ENCODE results near the gene NECTIN3. TPM values are rescaled to one million over a fixed set of nuclear protein-coding genes. Genes with fewer than 3 reads are reported as not detected.

NECTIN3 gene
- total RNA-seq, 1 donor from 2014 or later: 36.0 TPM

- DNase-seq (ENCODE audit: extremely low read depth, low read depth, low spot score): no peak
These were observed 122.4 kb downstream of the NECTIN3 start for GRCh38 chr3:111194048-111194447.

GRCh38 chr3:111197485-111197884, 125.9 kb downstream of the NECTIN3 start:
- DNase-seq (ENCODE audit: extremely low read depth, low read depth, low spot score): no peak

GRCh38 chr3:111200027-111200426, 128.4 kb downstream of the NECTIN3 start:
- no peak for DNase-seq (ENCODE audit: extremely low read depth, low read depth, low spot score)

GRCh38 chr3:111210003-111210711, 138.5 kb downstream of the NECTIN3 start:
- no peak for DNase-seq (ENCODE audit: extremely low read depth, low read depth, low spot score)

GRCh38 chr3:111210866-111211564, 139.4 kb downstream of the NECTIN3 start:
- no peak for DNase-seq (ENCODE audit: extremely low read depth, low read depth, low spot score)

- DNase-seq (ENCODE audit: extremely low read depth, low read depth, low spot score): no peak
These were observed 140.9 kb downstream of the NECTIN3 start for GRCh38 chr3:111212511-111212910.

GRCh38 chr3:111215481-111215880, 143.9 kb downstream of the NECTIN3 start:
- no peak for DNase-seq (ENCODE audit: extremely low read depth, low read depth, low spot score)

GRCh38 chr3:111218615-111219014, 147.0 kb downstream of the NECTIN3 start:
- DNase-seq (ENCODE audit: extremely low read depth, low read depth, low spot score): no peak

- no peak for DNase-seq (ENCODE audit: extremely low read depth, low read depth, low spot score)
These were observed 155.6 kb downstream of the NECTIN3 start for GRCh38 chr3:111227216-111227615.

- DNase-seq (ENCODE audit: extremely low read depth, low read depth, low spot score): no peak
These were observed 157.7 kb downstream of the NECTIN3 start for GRCh38 chr3:111229301-111229700.

- DNase-seq (ENCODE audit: extremely low read depth, low read depth, low spot score): no peak
These were observed 165.5 kb downstream of the NECTIN3 start for GRCh38 chr3:111236836-111237713.

- DNase-seq (ENCODE audit: extremely low read depth, low read depth, low spot score): no peak
These were observed 166.3 kb downstream of the NECTIN3 start for GRCh38 chr3:111237946-111238345.

- DNase-seq (ENCODE audit: extremely low read depth, low read depth, low spot score): no peak
These were observed 167.3 kb downstream of the NECTIN3 start for GRCh38 chr3:111238885-111239284.

GRCh38 chr3:111241960-111242359, 170.3 kb downstream of the NECTIN3 start:
- no peak for DNase-seq (ENCODE audit: extremely low read depth, low read depth, low spot score)
